Stimulated activated CD8-positive, alpha-beta memory T cell treated with anti-CD3 and anti-CD28 coated beads, Interleukin-15, amount 100 ng/mL, for 48 hours (primary cell): Measurements from ENCODE around the gene HBG2.
"Not testable (repeated sequence)": the region's sequence is repeated elsewhere in the genome, so short reads cannot be mapped to it uniquely, and the experiment has no call there.

Experiments
- DNase-seq, 2 donors: peaks; one replicate each; pipeline ENCODE4 v3.0.0-alpha.2; 2020; ENCODE audit warnings: low read depth in 2 of 2

The HBG2 gene

GRCh38 chr11:5281596-5281995 lies 27.0 kb upstream of the HBG2 start:
- DNase-seq: no peak

GRCh38 chr11:5280582-5281102 lies 26.1 kb upstream of the HBG2 start:
- peak; percentile 6 to 7 for DNase-seq

GRCh38 chr11:5279471-5280090 lies 25.0 kb upstream of the HBG2 start:
- DNase-seq: no peak

GRCh38 chr11:5277807-5278382 lies 23.3 kb upstream of the HBG2 start:
- DNase-seq: no peak

GRCh38 chr11:5276697-5277096 lies 22.1 kb upstream of the HBG2 start:
- no peak for DNase-seq

GRCh38 chr11:5275369-5276110 lies 21.0 kb upstream of the HBG2 start:
- no peak for DNase-seq

GRCh38 chr11:5274395-5274794 lies 19.8 kb upstream of the HBG2 start:
- no peak for DNase-seq

- no peak for DNase-seq
Measured at GRCh38 chr11:5272395-5273017, 17.9 kb upstream of the HBG2 start.

- DNase-seq: no peak
Measured at GRCh38 chr11:5269715-5270147, 15.2 kb upstream of the HBG2 start, which contains the start of gene HBE1. Gene HBE1, minus strand, starts transcription at chr11:5269945. Its CDS starts 55 bp downstream, at chr11:5269890.

GRCh38 chr11:5267033-5267563 lies 12.5 kb upstream of the HBG2 start:
- no peak for DNase-seq

GRCh38 chr11:5266609-5267008 lies 12.0 kb upstream of the HBG2 start:
- no peak for DNase-seq

- DNase-seq: no peak
Measured at GRCh38 chr11:5265832-5266231, 11.3 kb upstream of the HBG2 start.

GRCh38 chr11:5258543-5259262 lies 4.1 kb upstream of the HBG2 start:
- no peak for DNase-seq

- no peak for DNase-seq
Measured at GRCh38 chr11:5257296-5257695, 2.7 kb upstream of the HBG2 start.

- not testable (repeated sequence) for DNase-seq
Measured at GRCh38 chr11:5254023-5254422, 558 bp downstream of the HBG2 start.

GRCh38 chr11:5253440-5253839 lies 1.1 kb downstream of the HBG2 start:
- not testable (repeated sequence) for DNase-seq

GRCh38 chr11:5252919-5253265 lies 1.7 kb downstream of the HBG2 start:
- no peak for DNase-seq

GRCh38 chr11:5252192-5252918 lies 2.2 kb downstream of the HBG2 start:
- DNase-seq: no peak

- no peak for DNase-seq
Measured at GRCh38 chr11:5251746-5252145, 2.8 kb downstream of the HBG2 start.

- no peak for DNase-seq
Measured at GRCh38 chr11:5250543-5251204, 3.9 kb downstream of the HBG2 start.
